UCSD-AML1 (cell line): ENCODE results near the gene PGAP1.

Experiments
- DNase-seq: peaks from one replicate; lab custom pipeline; 2025; ENCODE audit not compliant: unreplicated experiment; lab: John Stamatoyannopoulos, UW

The PGAP1 gene

DNA sequence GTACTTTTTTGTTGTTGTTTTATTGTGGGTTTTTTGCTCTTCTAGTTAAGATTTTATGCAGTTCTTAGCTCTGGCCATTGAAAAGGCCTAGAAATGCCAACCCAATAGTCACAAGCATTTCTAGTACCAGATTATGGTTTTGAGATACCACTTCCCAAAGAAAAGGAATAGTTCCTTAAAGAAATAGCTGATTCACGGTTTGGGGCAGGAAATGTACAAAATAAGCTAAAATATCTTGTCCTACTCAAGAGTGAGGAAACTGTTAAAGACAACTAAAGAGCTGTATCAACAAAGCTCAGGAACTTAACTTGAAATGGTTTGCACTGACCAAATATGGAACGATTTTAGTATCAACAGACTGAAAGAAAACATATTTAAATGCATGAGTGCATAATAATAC, 35.4 kb downstream of the PGAP1 start:
- no peak for DNase-seq

DNA sequence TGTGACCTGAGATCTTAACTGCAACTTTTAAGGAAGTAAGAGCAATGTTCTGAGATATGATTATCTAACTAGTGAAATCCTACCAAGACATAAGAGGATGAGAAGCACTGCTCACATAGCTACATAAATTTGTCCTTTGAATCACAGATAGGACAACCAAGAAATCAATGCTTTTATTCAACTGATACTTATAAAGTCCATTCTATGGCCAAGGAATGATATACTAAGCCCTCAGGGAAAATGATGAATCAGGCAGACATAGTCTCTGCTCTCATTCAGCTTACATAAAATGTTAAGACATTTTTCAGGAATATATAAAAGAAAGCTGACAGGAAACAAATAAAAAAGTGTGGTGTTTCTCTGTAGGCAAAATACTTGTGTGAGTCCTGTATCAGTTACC, 39.1 kb downstream of the PGAP1 start:
- no peak for DNase-seq

DNA sequence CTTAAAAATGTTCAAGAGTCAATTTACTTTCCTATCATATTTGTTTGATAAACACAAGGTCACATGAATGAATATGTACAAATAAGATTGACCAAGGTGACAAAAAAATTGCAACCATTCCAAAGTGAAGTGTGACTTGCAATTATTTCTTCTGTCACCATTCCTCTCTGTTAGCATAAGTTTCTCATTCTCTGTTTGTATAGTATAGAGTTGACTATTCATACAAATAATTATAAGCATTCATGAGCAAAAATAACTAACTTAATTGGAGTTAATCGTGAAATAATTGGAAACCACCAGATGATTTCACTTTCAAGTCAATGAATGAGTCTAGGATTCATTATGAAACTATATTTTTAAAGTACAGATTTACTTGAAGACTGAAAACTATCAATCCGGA, 42.1 kb downstream of the PGAP1 start:
- no peak for DNase-seq

DNA sequence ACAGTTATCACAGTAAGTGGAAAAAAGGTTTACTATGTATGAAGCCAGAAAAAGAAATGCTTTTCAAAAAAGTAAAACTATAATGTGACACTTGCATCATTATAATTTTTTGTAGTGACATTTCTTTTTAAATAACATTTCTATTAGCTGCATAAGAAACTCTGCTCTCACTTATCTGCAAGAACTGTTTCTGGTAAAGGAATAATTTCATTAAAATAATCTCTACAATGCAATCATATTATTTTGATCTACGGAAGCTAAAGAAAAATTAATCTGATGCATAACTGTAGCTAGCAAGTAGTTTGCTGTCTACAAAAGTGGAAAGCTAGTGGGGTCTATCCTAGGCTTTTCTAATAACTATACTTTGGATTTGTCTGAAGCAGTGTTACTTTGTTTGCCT, 50.1 kb downstream of the PGAP1 start:
- DNase-seq = no peak

DNA sequence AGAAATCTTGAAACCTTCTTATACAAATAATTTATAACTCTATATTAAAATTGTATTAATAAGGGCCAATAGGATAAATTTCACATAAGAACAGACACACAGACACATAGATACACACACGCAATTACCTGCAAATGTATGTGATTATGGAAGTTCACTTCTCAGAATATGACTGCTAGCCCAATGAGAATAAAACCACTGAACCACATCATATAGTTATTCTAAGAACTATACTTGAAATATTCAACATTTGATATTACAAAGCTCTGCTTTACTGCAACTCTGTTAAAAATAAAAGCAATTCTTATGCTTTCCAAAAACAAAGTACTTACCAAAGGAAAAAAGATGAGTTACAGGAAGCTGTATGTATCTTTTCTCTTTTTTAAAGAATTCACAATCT, 51.1 kb downstream of the PGAP1 start:
- DNase-seq = no peak

DNA sequence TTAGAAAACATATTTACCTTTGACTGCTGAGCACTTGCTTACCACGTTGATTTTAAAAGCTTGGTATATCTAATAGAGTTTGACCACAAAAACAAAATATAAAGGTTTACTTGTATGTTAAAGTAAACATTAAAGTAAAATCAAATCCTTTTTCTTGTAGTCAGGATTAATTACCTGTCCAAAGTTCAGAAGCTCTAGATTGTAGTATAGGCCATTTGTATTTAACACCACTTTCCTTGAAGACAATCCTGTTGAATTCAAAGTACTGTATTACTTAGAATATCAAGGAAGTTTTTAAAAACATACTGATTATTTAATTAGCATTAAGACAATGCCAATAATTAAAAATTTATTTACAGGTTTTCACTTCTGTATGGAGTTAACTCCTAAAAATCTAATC, 53.0 kb downstream of the PGAP1 start:
- no peak for DNase-seq

DNA sequence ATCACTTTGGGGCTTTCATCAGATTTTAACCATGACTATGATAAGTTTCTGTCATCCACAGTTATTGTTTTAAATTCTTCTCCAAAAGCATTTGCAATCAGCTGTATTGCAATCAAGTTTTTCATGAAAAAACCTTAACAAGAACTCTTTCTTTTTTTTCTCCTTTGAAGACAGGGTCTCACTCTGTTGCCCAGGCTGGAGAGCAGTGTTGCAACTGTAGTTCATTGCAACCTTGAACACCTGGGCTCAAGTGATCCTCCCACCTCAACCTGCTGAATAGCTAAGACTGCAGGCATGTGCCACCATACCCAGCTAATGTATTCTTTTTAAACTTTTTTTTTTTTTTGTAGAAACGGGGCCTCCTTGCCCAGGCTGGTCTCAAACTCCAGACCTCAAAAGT, 71.9 kb downstream of the PGAP1 start:
- no peak for DNase-seq

DNA sequence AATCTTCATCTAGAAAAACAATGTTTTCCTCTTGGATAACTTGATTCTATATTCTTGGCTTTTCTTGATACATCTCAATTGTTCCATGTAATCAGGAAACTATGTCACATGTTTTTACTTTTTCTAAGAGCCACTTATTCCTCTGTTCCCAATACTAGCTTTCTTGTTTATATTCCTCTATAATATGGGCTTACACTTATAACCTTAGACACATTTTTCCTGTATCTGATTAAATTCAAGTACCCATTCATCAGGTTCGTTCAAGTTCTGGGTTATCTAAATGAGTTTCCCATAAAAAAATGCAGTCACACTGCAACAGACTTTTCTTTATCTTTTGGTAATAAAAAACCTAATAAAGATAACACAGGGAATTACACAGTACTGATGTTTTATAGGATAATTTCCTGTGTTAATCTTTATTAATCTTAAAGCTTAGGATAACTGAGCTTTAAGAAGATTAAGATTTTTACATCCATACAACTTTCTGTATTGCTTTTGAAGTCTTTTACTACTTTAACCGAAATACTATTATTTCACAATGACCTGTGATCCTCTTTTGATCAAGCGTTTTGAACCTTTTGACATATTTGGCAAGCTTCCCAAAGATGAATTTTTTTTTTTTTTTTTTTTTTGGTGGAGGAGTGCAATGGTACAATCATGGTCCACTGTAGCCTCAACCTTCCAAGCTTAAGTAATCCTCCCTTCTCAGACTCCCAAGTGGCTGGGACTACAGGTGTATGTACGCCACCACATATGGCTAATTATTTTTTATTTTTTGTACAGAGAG, 73.0 kb downstream of the PGAP1 start:
- DNase-seq = no peak

DNA sequence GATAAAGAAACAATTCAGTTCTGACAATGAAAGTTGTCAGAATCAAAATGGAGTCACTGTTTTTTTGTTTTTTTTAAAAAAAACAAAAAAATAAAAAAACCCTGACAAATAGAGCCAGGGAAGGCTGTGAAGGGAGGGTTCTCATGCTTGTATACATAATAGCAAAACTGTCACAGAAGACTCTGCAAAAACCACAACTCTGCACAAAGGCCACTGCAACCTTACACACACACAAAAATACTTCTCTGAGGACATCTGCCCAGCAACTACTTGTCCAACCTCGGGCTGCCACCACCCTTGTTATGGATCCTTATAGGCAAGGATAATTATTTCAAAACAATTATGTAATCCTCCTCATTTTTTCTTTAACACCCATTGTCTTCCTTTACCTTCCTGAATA, 75.4 kb downstream of the PGAP1 start:
- no peak for DNase-seq

DNA sequence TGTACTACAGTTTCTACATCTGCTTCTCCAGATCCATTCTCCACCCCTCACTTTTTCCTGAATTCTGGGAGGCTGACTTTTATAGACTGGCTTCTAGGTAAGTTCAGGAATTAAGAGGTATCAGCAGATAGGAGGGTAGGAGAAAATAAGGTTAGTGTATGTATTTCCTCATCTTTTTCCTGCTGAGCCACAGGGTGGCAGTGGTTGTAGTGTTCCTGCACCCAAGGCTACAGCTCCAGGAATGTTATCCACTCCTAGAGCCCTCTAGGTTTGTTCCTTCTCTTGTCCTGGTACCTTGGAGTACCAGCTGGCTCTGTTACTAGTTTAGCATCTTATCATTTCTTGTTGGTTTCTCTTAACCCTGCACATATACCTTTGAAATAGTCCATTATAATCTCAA, 76.6 kb downstream of the PGAP1 start:
- peak; percentile 6 for DNase-seq

DNA sequence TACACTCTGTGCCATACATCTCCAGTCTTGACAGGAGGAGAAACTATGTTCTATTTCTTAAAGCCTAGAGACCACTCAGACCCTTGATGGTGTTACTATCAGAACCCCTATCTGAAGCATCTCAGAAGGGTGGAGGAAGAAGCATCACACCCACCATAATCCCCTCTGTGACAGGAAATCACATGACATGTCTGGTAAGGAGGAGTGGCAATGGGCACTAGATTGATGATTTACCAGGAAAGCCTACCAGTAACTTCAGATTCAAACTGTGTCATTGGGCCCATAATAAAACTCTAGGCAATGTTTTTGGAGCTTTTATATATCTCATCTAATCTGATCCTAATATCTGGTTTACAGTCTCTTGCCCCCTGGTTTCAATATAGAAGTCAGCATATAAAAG, 80.2 kb downstream of the PGAP1 start:
- DNase-seq = no peak

DNA sequence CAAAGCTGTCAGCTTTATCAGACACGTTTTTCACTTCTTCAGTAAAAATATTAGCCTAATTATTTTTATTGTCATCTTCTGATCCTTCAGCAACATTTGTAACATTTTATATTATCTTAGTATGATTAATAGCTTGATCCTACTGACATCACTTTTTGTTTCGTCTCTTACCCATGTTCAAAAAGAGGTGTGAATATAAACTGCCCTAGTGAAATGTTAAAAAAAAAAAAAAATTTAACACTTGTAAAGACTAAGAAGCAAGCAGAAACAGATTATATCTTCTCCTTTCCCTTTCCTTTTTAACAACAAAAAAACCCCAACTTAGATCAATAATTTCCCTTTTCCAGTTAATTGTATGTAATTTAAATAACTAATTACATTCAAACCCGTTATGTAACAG, 81.1 kb downstream of the PGAP1 start:
- DNase-seq = no peak

DNA sequence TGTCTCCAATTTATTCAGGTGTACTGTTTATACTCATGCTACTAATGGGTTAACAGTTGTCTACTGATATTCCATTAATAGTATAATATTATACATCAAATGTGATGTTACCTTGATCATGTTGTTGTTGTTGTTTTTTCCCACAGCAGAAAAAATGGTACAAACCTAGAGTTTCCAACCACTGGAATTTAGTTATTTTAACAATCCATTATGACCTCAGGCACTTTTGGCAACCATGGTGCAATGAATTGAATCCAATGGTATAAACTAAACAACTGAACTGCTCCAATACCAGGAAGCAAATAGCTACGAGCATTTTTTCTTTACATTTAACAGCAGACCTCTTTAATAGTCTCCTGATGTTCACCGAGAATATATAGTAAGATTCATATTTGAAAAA, 86.3 kb downstream of the PGAP1 start:
- DNase-seq = no peak

DNA sequence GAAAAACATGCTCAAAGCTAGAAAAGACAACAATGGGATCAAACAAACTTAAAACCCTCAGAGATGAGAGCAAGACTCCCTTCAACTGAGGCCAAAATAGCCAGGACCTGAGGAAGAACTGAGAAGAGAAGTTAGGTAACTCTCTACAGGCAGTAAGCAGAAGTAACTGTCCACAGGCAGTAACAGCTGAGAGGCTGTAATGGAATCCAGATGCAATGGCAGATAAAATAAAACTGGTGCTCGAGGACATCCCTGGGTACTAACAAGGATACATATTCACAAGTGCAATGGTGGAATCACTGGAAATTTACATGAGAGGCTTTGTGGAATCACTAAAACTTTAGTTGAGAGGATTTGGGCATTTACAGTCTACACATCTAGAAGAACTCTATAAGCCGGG, 86.9 kb downstream of the PGAP1 start:
- DNase-seq = no peak

DNA sequence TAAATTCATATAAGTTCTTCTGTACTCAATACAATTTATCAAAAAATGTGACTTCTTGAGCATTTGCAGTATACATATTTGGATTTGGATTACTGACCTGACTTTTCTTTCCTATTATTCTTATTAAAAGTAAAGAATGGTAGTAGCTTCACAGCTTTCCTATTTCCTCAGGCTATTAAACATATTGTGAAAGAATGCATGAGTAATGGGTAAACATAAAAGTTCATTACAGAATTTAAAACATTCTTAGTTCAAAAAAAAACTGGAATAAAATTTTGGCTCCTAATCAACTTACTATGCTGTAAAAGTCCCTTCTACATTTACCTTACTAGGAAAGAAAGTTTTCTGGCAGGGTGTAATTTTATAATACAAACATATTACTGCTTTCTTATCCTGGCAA, 90.1 kb downstream of the PGAP1 start:
- no peak for DNase-seq

DNA sequence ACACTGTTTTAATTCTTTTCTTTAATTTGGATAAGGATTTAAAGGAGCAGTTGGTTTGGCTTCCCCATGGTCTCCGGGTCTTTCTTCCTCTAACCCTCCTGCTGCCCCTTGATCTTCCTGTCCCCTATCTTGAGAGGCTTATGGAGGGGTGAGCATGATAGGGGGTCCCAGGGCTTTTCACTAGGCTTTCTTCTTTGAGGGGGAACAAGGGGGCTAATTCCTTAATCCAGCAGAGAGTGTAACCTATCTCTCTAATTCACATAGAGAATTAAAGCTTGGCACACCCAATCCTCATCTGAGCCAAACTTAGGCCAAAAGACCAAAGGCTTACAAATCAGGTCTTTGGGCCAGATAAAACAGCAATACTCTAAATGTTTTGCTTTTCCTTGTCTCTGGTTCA, 95.8 kb downstream of the PGAP1 start:
- DNase-seq = no peak

DNA sequence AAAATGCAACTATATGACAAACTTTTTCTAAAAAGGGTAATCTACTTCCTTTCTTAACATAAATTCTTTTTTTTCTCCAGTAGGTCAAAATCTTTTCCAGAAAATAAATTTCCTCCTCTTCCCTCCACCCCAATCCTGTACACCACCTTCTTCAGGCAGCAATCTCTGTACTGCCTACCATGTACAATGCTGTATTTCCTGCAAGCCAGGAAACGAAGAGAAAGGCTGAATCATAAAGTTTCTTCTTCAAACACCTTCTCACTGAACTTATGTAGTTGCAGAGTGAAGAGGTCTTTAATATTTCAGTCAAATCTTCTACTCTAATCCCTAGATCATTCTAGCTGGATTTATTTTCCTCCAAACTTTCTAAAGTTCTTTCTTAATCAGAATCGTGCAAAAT, 99.2 kb downstream of the PGAP1 start:
- no peak for DNase-seq

DNA sequence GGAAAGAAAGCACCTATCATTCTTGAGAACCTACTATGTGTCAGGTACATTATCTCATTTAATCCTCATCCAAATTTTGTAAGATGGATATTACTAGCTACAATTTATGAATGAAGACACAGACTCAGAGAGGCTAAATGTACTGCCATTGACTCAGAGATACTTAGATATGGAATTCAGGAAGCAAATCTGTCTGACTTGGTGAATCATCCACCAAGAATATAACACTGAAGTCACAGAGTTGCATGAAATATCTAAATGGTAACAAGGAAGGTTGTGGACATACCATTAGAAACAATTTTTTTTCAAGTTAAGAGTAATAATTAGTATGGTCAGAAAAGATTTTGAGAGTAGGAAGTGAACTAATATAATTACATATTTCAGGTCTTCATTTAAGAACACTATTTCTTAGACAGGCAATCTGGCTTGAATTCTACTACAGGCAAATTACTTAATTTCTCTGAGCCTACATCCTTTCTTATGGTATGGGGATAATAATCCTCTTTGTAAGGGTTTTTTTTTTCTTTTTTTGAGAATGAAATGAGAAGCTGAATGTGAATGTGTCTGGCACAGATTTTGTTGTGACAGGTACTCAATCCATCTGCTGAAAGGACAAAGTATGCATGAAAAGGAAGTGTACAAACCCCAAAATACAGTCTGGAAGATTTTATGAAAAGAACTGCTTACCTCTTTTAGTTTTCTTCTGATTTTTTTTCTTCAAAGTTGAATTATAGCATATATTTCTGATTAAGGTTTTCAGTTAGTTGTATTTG, 102.6 kb downstream of the PGAP1 start:
- DNase-seq = no peak

DNA sequence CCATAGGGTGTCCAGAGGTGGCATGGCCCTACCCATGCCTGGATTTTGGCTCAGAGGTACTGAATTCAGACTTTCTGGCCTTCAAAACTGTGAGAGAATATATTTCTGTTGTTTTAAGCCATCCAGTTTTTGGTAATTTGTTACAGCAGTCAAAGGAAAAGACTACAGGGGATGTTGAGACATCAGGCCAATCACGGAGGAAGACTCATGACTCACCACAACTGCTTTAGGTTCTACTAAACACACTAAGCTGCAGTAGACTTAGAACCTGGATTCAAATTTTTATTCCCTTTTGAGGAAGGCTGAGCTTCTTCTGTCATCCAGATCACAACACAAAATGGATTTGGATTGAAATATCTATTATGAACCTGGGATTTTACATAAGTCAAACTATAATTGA, 105.3 kb downstream of the PGAP1 start:
- no peak for DNase-seq

DNA sequence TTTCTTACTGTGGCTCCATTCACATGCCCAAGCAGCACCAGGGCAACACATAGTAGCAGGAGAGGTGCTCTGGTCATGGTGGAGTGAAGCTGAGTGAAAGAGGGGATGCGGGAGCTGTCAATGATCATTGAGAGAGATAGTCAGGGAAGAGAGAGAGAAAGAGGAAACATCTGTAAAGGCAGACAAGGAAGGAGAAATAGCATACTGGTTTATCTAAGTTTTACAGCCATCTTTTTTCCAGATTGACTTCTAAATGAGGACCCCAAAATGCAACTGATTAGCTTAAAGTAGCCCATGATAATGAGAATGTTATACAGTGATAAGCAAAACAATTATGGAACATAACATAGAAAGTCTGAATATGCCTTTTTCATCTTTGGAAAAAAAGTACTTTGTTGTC, 117.2 kb downstream of the PGAP1 start, which contains the start of gene C2orf66:
C2orf66 (minus strand) TSS at position 96 of the 400 bp plus-strand sequence; CDS start at position 77, 19 bp downstream.
- no peak for DNase-seq

DNA sequence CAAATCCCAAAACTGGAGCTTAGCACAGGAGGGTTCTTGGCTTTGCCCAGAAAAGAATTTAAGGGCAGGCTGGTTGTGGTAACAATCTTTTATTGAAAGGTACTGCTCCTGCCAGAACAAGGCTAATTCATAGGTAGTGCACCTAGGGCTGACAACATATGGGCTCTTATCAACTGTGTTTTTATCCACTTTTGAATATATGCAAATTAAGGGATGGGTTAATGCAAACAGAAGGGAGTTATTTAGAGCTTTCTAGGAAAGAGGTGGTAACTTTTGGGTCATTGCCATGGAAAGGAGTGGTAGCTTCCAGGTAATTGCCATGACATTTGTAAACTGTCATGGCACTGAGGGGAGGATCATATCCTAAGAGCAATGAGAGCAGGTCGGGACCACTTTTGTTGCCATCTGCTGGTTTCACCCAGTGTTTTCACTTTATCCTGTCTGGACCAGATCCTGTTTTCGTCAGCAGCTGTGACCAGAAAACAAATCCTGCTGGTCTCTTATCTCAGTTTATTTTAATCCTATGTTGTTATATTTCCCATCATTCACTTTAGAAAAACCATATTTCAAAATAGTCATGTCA, 118.3 kb downstream of the PGAP1 start:
- no peak for DNase-seq

DNA sequence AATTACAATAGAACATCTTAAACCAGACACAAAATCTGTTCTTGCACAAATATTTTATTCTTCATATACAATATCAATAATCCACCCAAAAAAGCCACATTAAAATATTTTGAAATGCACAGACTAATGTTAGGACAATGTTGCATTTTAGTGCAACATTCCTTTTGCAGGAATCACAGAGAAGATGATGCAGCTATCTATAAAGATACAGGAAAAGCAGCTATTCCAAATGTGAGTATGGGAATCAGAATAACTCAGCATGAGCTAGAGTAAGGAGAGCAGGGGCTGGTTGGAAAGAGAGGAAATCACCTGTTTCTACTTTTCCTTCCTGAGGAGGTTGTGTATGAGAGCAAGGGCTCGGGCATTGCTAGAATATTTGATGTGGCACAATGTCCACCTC, 122.1 kb downstream of the PGAP1 start:
- no peak for DNase-seq
